IPS DF 6.9 (cell line): ENCODE data around the gene ASMT.
"Not testable (repeated sequence)": the region's sequence is repeated elsewhere in the genome, so short reads cannot be mapped to it uniquely, and the experiment has no call there.

ENCODE experiments used
- DNase-seq: peaks from one replicate; pipeline ENCODE4 v3.0.0-alpha.2; 2013; ENCODE audit warnings: low read depth, low spot score
- H3K27ac ChIP-seq: one replicate; pipeline ENCODE4 v1.5.1; 2013; ENCODE audit warnings: low read length, control low read depth
- H3K27me3 ChIP-seq: 2 replicates; pipeline ENCODE4 v1.6.1; 2013; ENCODE audit warnings: mild to moderate bottlenecking, low read length; ENCODE audit not compliant: control insufficient read depth, insufficient read depth
- H3K36me3 ChIP-seq: 2 replicates; pipeline ENCODE4 v1.6.1; 2013; ENCODE audit warnings: low read length; ENCODE audit not compliant: control insufficient read depth, insufficient read depth
- H3K4me1 ChIP-seq: 2 replicates; pipeline ENCODE4 v1.6.1; 2013; ENCODE audit warnings: low read length; ENCODE audit not compliant: control insufficient read depth, insufficient read depth
- H3K4me3 ChIP-seq: 2 replicates; pipeline ENCODE4 v1.5.1; 2013; ENCODE audit warnings: mild to moderate bottlenecking, low read length
- H3K9me3 ChIP-seq: 2 replicates; pipeline ENCODE4 v1.6.1; 2013; ENCODE audit warnings: low read length, inconsistent platforms; ENCODE audit not compliant: control insufficient read depth, insufficient read depth
- WGBS: extraction: QIAGEN DNeasy Blood & Tissue Kit; methylation state at CpG from one replicate; pipeline ENCODE4 v1.1.7; 2013; ENCODE audit warnings: mixed read lengths, missing lambda C conversion rate; ENCODE audit not compliant: insufficient read length, insufficient coverage; 5-methylcytosine and 5-hydroxymethylcytosine counted together

Gene ASMT

DNA sequence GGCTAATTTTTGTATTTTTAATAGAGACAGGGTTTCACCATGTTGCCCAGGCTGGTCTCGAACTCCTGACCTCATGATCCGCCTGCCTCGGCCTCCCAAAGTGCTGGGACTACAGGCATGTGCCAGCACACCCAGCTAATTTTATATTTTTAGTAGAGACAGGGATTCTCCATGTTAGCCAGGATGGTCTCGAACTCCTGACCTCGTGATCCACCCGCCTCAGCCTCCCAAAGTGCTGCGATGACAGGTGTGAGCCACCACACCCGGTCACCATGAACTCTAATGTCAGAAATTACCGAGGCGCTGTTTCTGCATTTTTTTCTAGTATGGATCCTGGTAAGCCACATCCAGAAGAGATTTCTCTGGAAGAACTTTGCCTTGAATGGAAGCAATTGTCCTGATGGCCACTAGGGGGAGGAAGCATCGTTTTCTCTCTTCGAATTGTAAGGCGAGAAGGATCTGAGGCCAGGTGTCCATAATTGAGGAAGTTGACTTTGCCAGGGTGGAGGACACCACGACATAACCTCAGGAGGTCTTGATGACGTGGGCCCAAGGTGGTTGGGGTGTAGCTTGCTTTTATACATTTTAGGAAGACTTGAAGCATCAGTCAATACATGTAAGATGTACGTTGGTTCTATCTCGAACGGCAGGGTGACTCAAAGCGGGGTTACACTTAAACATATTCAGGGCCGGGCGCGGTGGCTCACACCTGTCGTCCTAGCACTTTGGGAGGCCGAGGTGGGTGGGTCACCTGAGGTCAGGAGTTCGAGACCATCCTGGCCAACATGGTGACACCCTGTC is 37.4 kb downstream of the ASMT start:
- DNase-seq = peak; percentile 39
- H3K4me1 ChIP-seq, H3K27ac ChIP-seq, H3K9me3 ChIP-seq, H3K27me3 ChIP-seq, H3K36me3 ChIP-seq, H3K4me3 ChIP-seq: not testable (repeated sequence)
- WGBS = no CpG with 5 or more reads among the region's 25 CpGs

GRCh38 chrX:1656379-1656778 is 41.5 kb downstream of the ASMT start:
- H3K27ac ChIP-seq = no peak overlapping the region

DNA sequence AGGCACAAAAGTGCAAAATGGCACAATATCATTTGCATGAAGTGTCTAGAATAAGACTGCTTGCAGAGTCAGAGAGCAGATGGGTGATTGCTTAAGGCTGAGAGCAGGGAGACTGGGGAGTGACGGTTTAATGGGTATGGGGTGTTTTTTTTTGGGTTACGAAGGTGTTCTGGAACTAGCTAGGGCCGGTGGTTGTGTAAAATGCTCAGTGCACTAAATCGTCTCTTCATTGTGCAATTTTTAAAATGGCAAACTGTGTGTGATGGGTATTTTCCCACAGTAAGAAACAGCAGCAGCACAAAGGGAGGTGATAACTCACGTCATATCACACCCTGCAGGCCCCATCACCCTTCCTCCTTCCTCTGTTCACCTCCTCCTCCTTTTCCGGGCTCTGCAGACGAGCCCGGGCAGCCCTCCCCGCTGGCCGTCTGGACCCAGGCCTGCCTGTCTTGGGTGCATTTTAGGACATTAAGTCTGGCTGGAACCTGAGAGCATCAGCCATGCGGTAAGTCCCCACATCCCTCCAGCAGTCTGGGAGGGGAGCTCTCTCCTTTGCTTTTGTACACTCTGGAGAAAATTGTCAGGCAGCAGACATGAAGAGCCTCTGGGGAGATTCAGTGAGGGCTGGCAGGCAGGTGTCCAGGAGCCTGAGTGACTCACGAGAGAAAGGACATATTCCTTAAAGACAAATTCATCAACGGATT is 42.7 kb downstream of the ASMT start:
- Histone ChIP-seq H3K9me3 (no peaks in the 10 kb centered on the region), H3K27ac (no peak overlapping the region), H3K27me3 (no peaks in the 10 kb centered on the region), H3K36me3 (no peaks in the 10 kb centered on the region), H3K4me1 (peaks cover 2% of the 10 kb centered on the region; the same call in 1 of the 2 replicates), H3K4me3 (no peak overlapping the region)
- 100% methylated on average over 1 of the region's 13 CpGs for WGBS
- no peak for DNase-seq

More at GRCh38 chrX:1656379-1656778, 41.5 kb downstream of the ASMT start:
- peaks cover 2% of the 10 kb centered on the region; the same call in 1 of the 2 replicates for H3K4me1 ChIP-seq
- DNase-seq = no peak
- H3K36me3 ChIP-seq = no peaks in the 10 kb centered on the region
- no peaks in the 10 kb centered on the region for H3K9me3 ChIP-seq
- WGBS = no CpG with 5 or more reads among the region's 14 CpGs
- H3K27me3 ChIP-seq = no peaks in the 10 kb centered on the region
- no peak overlapping the region for H3K4me3 ChIP-seq

DNA sequence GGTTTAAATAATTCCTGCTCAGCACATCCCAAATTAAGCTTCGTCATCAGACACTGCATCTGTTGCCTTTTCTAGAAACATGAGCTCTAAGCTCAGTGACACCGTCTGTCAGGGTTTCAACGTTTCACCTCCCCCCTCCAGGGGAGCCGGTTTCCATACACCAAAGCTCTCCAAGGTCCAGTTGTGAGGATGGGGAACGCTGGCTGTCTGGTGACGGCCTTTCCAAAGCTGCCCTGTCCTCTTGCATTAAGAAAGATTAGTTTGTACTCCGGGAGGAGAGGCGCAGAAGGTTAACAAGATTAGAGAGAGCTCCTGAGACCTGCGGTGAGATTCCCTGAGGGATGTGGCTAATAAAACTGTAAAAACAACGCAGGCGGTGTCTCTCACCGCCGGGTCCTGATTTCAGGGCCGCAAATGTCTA is 43.2 kb downstream of the ASMT start:
- H3K36me3 ChIP-seq = no peaks in the 10 kb centered on the region
- DNase-seq = no peak
- no peaks in the 10 kb centered on the region for H3K27me3 ChIP-seq
- H3K4me1 ChIP-seq = peaks cover 2% of the 10 kb centered on the region; the same call in 1 of the 2 replicates
- H3K9me3 ChIP-seq = no peaks in the 10 kb centered on the region
- H3K4me3 ChIP-seq = no peak overlapping the region
- no CpG with 5 or more reads among the region's 14 CpGs for WGBS
- H3K27ac ChIP-seq = no peak overlapping the region

GRCh38 chrX:1659664-1660461 is 45.0 kb downstream of the ASMT start:
- no peak for DNase-seq
- Histone ChIP-seq H3K4me3 (no peak overlapping the region), H3K27me3 (no peaks in the 10 kb centered on the region), H3K4me1 (peaks cover 2% of the 10 kb centered on the region; the same call in 1 of the 2 replicates), H3K36me3 (no peaks in the 10 kb centered on the region), H3K27ac (no peak overlapping the region), H3K9me3 (no peaks in the 10 kb centered on the region)
- no CpG with 5 or more reads among the region's 34 CpGs for WGBS

DNA sequence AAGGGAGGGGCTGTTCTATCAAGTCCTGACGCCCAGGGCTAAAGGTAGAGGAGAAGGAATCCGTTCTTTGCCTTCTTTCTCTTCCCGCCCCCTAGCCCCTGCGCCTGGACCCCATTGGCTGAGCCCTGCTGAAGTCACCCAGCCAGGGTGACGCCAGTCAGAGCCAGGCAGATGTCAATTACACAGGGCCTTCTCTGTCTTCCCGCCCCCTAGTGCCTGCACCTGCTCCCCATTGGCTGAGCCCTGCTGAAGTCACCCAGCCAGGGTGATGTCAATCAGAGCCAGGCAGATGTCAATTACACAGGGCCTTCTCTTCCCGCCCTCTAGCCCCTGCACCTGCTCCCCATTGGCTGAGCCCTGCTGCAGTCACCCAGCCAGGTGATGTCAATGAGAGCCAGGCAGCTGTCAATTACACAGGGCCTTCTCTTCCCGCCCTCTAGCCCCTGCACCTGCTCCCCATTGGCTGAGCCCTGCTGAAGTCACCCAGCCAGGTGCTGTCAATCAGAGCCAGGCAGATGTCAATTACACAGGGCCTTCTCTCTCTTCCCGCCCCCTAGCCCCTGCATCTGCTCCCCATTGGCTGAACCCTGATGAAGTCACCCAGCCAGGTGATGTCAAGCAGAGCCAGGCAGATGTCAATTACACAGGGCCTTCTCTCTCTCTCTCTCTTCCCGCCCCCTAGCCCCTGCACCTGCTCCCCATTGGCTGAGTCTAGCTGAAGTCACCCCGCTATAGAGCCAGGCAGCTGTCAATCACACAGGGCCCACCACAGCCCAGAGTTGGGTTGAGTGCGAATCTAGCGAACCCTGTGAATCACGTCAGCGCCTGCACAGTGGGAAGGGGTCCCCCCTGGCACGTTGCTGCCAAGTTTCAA is 46.4 kb downstream of the ASMT start:
- no peak overlapping the region for H3K4me3 ChIP-seq
- DNase-seq = peak; percentile 58
- H3K4me1 ChIP-seq = peaks cover 2% of the 10 kb centered on the region; the same call in 1 of the 2 replicates
- H3K9me3 ChIP-seq = no peaks in the 10 kb centered on the region
- H3K36me3 ChIP-seq = no peaks in the 10 kb centered on the region
- H3K27ac ChIP-seq = no peak overlapping the region
- no CpG with 5 or more reads among the region's 16 CpGs for WGBS
- H3K27me3 ChIP-seq = no peaks in the 10 kb centered on the region

DNA sequence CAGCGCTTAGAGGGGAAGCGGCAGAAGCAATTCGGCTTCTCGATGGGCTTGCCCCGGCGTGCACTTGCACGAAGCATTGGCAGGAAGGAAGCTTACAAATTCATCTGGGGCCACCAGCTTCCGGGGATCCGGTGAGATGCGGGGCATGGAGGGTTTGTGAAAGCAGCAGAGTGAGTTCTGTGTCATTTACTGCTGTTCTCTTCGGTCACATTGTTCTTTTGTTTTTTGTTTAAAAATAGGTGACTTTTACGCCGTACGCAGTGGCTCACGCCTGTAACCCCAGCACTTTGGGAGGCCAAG is 47.0 kb downstream of the ASMT start:
- Histone ChIP-seq H3K9me3 (no peaks in the 10 kb centered on the region), H3K4me3 (no peak overlapping the region), H3K27ac (no peak overlapping the region), H3K27me3 (no peaks in the 10 kb centered on the region), H3K36me3 (no peaks in the 10 kb centered on the region), H3K4me1 (peaks cover 2% of the 10 kb centered on the region; the same call in 1 of the 2 replicates)
- no CpG with 5 or more reads among the region's 15 CpGs for WGBS
- no peak for DNase-seq

GRCh38 chrX:1667566-1667965 is 52.7 kb downstream of the ASMT start:
- no peak for DNase-seq
- Histone ChIP-seq H3K36me3 (no peaks in the 10 kb centered on the region), H3K4me1 (no peaks in the 10 kb centered on the region), H3K27ac (no peak overlapping the region), H3K9me3 (no peaks in the 10 kb centered on the region), H3K27me3 (no peaks in the 10 kb centered on the region), H3K4me3 (no peak overlapping the region)
- WGBS = no CpG with 5 or more reads among the region's 6 CpGs

DNA sequence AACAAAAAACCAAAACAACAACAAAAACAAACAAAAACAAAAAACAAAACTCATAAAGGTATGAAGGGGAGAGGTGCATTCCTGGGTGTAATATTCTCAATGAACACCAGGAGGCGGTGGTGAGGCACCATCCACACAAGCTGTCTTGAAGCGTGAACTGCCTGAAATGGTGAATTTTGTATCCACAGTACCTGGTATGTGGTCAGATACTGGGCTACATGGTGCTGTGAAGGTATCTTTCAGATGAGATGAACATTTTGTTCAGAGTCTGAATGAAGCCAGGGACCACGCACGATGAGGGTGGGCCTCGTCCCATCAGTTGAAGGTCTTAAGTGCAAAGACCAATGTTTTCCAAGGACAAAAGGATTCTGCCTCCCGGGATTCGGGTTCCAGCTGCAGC is 58.5 kb downstream of the ASMT start:
- H3K36me3 ChIP-seq = no peaks in the 10 kb centered on the region
- H3K9me3 ChIP-seq = no peaks in the 10 kb centered on the region
- DNase-seq = no peak
- H3K27ac ChIP-seq = no peak overlapping the region
- no peaks in the 10 kb centered on the region; the same call in 1 of the 2 replicates for H3K4me1 ChIP-seq
- no peak overlapping the region for H3K4me3 ChIP-seq
- no peaks in the 10 kb centered on the region for H3K27me3 ChIP-seq
- WGBS = no CpG with 5 or more reads among the region's 7 CpGs

DNA sequence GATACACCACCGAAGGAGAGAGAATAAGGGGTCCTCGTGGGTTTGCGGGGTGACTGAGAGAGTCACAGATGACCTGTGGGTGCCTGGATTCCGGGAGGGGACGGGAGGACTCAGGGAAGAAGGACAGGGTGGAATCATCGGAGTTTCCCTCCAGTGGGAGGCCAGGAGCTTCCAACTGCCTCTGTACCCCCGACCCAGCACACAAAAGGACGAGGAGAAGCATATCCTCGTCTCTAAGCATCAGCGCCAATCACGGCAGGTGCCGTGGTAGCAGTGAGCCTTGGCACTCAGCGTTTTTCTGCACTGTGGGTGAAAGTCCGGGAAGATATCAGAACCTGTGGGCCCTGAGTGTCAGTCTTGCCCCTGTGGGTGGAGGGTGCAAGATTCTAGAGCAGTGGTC is 62.0 kb downstream of the ASMT start:
- Histone ChIP-seq H3K27me3 (no peaks in the 10 kb centered on the region), H3K4me1 (peaks cover 2% of the 10 kb centered on the region), H3K36me3 (no peaks in the 10 kb centered on the region), H3K4me3 (no peak overlapping the region), H3K27ac (no peak overlapping the region), H3K9me3 (no peaks in the 10 kb centered on the region)
- no CpG with 5 or more reads among the region's 14 CpGs for WGBS
- no peak for DNase-seq
